GM12875 (cell line): ENCODE measurements around the gene ZMIZ1.

ENCODE experiments used
- H3K4me3 ChIP-seq: one replicate; pipeline ENCODE4 v1.5.1; 2011; ENCODE audit warnings: low read depth, low read length, control low read depth
- TF ChIP-seq, protein P1 (sequence below): IDR thresholded peaks from 2 replicates; pipeline ENCODE4 v1.5.1; 2011; ENCODE audit warnings: low read depth, mild to moderate bottlenecking, control low read depth, inconsistent platforms, low read length, moderate library complexity, borderline replicate concordance; ENCODE audit not compliant: insufficient read depth

The ZMIZ1 gene

DNA sequence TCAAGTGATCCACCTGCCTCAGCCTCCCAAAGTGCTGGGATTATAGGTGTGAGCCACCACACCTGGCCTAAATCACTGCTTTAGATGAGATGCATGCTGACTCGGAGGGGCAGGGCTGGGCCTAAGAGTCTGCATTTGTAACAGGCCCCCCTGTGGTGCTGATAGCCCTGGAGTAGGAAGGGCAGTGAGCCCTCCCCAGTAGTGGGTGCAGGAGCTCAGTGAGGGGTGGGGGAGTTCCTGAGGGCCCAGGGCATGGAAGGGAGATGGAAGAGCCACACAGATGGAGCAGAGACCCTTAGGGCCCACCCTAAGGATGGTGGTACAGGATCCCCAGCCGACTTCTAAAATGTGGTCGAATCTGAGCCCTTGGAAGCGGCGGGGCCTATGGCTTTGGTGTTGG, 146.8 kb downstream of the ZMIZ1 start:
- TF ChIP-seq, protein P1, sequence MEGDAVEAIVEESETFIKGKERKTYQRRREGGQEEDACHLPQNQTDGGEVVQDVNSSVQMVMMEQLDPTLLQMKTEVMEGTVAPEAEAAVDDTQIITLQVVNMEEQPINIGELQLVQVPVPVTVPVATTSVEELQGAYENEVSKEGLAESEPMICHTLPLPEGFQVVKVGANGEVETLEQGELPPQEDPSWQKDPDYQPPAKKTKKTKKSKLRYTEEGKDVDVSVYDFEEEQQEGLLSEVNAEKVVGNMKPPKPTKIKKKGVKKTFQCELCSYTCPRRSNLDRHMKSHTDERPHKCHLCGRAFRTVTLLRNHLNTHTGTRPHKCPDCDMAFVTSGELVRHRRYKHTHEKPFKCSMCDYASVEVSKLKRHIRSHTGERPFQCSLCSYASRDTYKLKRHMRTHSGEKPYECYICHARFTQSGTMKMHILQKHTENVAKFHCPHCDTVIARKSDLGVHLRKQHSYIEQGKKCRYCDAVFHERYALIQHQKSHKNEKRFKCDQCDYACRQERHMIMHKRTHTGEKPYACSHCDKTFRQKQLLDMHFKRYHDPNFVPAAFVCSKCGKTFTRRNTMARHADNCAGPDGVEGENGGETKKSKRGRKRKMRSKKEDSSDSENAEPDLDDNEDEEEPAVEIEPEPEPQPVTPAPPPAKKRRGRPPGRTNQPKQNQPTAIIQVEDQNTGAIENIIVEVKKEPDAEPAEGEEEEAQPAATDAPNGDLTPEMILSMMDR = no peak
- no peak overlapping the region for H3K4me3 ChIP-seq

DNA sequence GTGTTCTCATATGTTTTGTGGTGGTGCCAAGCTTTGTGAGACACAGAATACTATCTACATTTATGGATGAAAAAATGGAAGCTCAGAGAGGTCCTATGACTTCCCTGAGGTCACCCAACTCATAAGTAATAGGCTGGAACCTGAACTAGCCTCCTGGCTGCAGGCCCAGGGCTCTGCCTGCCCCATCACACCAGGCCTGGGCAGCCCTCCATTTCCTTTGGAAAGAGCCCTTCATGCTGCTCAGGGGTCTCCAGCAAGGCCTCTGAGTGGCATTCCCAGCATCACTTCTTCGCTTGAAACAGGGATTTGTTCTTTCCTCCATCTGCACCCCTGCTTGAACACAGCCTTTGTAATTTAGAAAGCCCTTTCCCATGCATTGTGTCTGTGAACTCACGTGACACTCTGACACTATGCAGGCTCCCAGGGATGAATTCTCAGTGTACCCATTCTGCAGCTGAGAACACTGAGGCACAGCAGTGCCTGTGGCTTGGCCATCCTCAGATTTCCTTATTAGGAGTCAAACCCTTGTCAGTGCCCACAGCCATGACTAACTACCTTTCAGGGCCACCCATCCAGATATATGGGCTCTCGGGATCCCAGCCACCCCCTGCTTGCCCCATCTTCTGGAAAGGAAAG, 150.7 kb downstream of the ZMIZ1 start:
- TF ChIP-seq, protein P1 = no peak
- no peak overlapping the region for H3K4me3 ChIP-seq

DNA sequence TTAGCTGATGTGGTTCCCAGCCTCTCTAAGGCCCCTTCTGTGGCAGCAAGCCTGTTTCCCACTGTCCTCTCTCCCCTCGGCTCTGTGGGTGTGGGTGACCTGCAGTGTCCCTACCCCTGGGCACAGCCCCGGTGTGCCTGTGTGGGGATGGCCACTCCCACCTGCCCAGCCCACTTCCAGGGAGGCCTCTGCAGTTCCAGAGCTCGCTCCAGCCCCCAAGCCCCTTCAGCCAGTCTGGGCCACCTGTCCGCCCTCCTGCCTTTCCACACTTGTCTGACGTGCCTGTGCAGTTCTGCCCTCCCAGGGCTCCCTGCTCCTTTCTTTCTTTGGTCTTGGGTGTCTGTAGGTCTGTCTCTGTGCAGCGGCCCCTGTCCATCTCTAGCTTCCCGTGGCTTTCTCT, 151.5 kb downstream of the ZMIZ1 start:
- TF ChIP-seq, protein P1 = no peak
- H3K4me3 ChIP-seq = no peak overlapping the region

DNA sequence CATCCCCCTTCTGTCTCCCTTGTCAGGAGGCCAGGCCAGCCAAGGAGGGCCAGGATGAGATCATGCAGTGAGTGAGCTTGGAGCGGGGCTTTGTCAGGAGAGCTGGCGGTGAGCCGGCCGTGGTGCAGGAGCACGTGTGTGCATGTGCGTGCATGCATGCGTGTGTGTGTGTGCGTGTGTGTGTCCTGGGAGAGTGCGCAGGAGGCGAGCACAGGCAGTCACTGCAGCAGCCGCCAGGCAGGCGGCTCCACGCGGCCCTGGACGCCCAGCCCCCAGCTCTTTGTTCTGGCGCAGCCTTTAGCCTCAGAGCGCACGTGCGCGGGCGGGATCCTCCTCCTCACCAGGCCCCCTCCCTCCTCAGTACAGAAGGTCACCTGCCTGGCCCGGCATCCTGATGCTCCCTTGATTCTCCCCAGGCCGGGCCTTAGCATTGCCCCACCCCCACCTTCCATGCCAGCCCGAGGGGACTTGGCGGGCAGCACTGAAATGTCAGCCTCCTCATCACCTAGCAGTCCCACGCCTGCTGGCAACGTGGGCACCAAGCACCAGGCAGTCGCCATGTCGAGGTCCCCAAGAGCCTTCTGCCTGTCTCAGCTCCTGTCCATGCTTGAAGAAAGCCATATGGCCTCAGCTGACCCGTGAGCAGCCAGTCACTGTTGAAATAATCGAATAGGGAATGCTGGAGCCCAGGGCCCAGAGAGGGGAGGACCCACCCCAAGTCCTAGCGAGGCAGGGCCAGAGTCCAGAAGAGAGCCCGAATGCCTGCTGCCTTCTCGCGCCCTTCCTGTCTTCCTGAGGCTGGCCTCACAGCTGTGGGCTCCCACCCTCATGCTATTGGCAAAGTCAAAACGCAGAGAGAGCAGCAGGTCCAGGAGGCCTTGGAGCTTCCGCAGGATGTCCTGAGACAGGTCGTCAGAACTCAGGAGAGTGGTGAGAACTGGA, 152.6 kb downstream of the ZMIZ1 start:
- TF ChIP-seq, protein P1 = no peak
- no peak overlapping the region for H3K4me3 ChIP-seq

DNA sequence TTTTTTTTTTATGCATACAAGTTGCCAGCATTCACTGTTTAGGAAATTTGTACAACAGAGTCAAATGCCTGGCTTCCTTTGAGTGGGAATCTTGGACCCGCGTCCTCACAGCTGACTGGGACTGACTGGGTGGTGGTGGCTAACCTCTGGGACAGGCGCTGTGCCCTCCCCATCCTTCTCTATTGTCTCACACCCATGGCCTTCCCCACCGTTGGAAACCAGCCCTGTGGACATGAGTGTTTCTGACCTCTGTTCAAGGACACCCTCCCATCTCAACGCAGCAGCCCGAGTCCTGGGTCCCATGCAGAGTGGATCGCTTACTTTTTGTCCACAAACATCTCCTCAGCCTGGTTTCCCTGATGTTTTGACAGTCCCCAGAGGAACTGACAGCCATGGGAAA, 153.4 kb downstream of the ZMIZ1 start:
- H3K4me3 ChIP-seq = no peak overlapping the region
- TF ChIP-seq, protein P1 = no peak

DNA sequence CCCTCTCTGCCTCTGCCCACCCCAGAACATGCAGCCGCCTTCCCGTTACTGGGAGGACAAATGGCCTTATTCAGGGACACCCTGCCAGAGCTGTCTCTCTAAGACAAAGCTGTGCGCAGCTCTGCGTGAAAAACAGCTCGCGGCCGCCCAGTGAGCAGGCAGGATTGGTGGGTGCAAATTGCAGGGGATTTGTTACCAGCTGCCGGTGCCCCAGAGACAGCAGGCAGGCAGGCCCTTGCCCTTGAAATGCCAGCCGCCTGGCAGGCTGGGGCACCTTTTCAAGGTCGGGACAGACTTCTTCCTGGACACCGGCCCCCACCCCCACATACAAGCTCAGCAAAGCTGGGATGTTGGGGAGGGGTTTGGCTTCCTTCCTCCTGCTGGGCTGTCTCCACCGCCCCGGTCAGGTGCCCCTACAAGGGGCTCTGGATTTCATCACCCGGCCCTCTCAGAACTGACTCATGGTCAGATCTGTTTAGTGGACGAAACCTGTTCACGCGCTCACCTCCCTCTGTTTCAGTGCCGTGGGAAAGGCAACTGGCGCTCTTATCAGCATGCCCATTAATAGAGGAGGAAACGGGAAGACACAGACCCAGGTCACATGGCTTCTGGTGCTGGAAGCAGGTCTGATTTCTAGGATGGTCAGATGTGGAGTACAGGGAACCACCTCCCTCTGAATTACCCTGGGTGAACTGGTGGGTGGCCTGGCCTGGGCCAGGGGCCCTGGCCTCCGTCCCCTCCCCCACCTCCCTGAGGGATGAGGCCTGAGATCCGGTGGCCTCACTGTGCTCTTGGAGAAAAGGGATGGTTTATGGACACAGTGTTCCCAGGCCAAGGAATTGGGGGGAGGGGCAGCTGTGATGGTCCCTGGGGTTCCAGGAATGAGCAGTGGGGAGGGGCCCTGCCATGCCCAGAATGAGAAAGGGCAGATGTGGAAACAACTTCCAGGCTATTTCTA, 154.6 kb downstream of the ZMIZ1 start:
- no peak overlapping the region for H3K4me3 ChIP-seq
- TF ChIP-seq, protein P1 = no peak
